K562 (cell line): ENCODE measurements around the gene MBOAT1. TPM values are rescaled to one million over a fixed set of nuclear protein-coding genes. Genes with fewer than 3 reads are reported as not detected.

Source experiments
- ATF1 ChIP-seq, 2 experiments: fragments of 450-650 bp in 1 of 2; IDR thresholded peaks; 2 replicates each; pipeline ENCODE4 v1.6.1; 2016; ENCODE audit warnings: missing compliant biosample characterization in 1 of 2, missing genetic modification characterization in 1 of 2
- BMI1 ChIP-seq: fragments of 150-350 bp; IDR thresholded peaks from 2 replicates; pipeline ENCODE4 v1.6.1; 2014; ENCODE audit warnings: low read length
- CBFA2T3 ChIP-seq: fragments of 450-650 bp; IDR thresholded peaks from 2 replicates; pipeline ENCODE4 v1.6.1; 2017
- CEBPB ChIP-seq: fragments of 450-650 bp; IDR thresholded peaks from 2 replicates; pipeline ENCODE4 v1.6.1; 2016; ENCODE audit warnings: missing genetic modification characterization, missing compliant biosample characterization
- DPF2 ChIP-seq: fragments of 450-650 bp; IDR thresholded peaks from 2 replicates; pipeline ENCODE4 v1.6.1; 2016
- EP300 ChIP-seq: IDR thresholded peaks from 2 replicates; pipeline ENCODE4 v1.6.1; 2012; ENCODE audit warnings: low read length, improper control_type of control experiment
- FOS ChIP-seq: IDR thresholded peaks from 3 replicates; pipeline ENCODE4 v1.6.1; 2011; ENCODE audit not compliant: insufficient read length; ENCODE audit errors: extremely low read depth
- GATA2 ChIP-seq: sonication (generic); formaldehyde crosslinking; IDR thresholded peaks from 2 replicates; pipeline ENCODE4 v1.4.0; 2020; ENCODE audit warnings: mild to moderate bottlenecking, missing genetic modification reagents
- MAFF ChIP-seq: IDR thresholded peaks from 2 replicates; pipeline ENCODE4 v1.6.1; 2012; ENCODE audit warnings: low read length, improper control_type of control experiment
- PKNOX1 ChIP-seq: fragments of 450-650 bp; IDR thresholded peaks from 2 replicates; pipeline ENCODE4 v1.6.1; 2016
- RCOR1 ChIP-seq, 2 experiments: IDR thresholded peaks; 2 replicates each; pipeline ENCODE4 v1.6.1; 2012; ENCODE audit warnings: low read depth in 2 of 2, low read length in 2 of 2, borderline replicate concordance in 1 of 2, improper control_type of control experiment in 1 of 2
- RFX1 ChIP-seq: fragments of 450-650 bp; IDR thresholded peaks from 2 replicates; pipeline ENCODE4 v1.6.1; 2016; ENCODE audit warnings: mild to moderate bottlenecking, moderate library complexity
- TAL1 ChIP-seq: fragments of 450-650 bp; IDR thresholded peaks from 2 replicates; pipeline ENCODE4 v1.6.1; 2016; ENCODE audit warnings: mild to moderate bottlenecking
- TOE1 ChIP-seq, 2 experiments: fragments of 450-650 bp in 1 of 2; sonication (generic) in 1 of 2; formaldehyde crosslinking in 1 of 2; IDR thresholded peaks; 2 replicates each; pipeline versions ENCODE4 v1.7.1 to v1.8.0; 2016 to 2022; ENCODE audit warnings: borderline replicate concordance in 2 of 2, mild to moderate bottlenecking in 2 of 2, antibody characterized with exemption in 1 of 2, inconsistent platforms in 1 of 2, low read depth in 1 of 2, missing genetic modification reagents in 1 of 2, moderate library complexity in 1 of 2
- TRIM24 ChIP-seq, 2 experiments: fragments of 450-650 bp; IDR thresholded peaks; 2 replicates each; pipeline ENCODE4 v1.6.1; 2016
- XRCC4 ChIP-seq: IDR thresholded peaks from one replicate; pipeline ENCODE4 v1.6.1; 2011; ENCODE audit not compliant: insufficient read depth, insufficient read length; ENCODE audit errors: extremely low read depth
- ZBTB26 ChIP-seq: fragments of 450-650 bp; formaldehyde crosslinking; IDR thresholded peaks from 2 replicates; pipeline ENCODE4 v1.4.0; 2022; ENCODE audit warnings: missing genetic modification characterization
- ZFP36 ChIP-seq: fragments of 150-350 bp; IDR thresholded peaks from 2 replicates; pipeline ENCODE4 v1.6.1; 2018; ENCODE audit warnings: low read length, low read depth; ENCODE audit not compliant: partially characterized antibody
- ZNF449 ChIP-seq: fragments of 250-450 bp; sonication (Bioruptor Pico); IDR thresholded peaks from 2 replicates; pipeline ENCODE4 v1.8.0; 2022; ENCODE audit warnings: moderate library complexity, mild to moderate bottlenecking, inconsistent platforms
- polyA plus RNA-seq, 8 experiments: library from polyadenylated mRNA; depleted of rRNA in 4 of 8; stranded (reverse) in 5 of 8; unstranded in 3 of 8; fragments of >200 nt; fragmentation: Nextera tagmentation in 2 of 8; fragmentation: Illumina TruSeq in 1 of 8; extraction: Ambion mirVana in 2 of 8; extraction: Trizol in 1 of 8; gene quantifications; 2 replicates each; pipeline versions ENCODE4 v1.2.1 to v1.2.3, GENCODE V29; 2011 to 2014; ENCODE audit warnings: inconsistent platforms in 1 of 8, missing spikeins in 1 of 8
- total RNA-seq, 7 experiments: library from RNA; depleted of rRNA in 6 of 7; stranded (reverse); fragments of >200 nt in 6 of 7; fragmentation: Illumina TruSeq in 2 of 7; extraction: Trizol in 2 of 7; gene quantifications; 2 replicates each; pipeline versions ENCODE4 v1.2.1 to v1.2.3, GENCODE V29; 2011 to 2021; ENCODE audit warnings: low replicate concordance in 1 of 7
- TF ChIP-seq, protein P1 (sequence below), 2 experiments: IDR thresholded peaks; 2 replicates each; pipeline ENCODE4 v1.6.1; 2012; ENCODE audit warnings: improper control_type of control experiment in 2 of 2, low read depth in 2 of 2, low read length in 2 of 2, borderline replicate concordance in 1 of 2
- TF ChIP-seq, protein P2 (sequence below): fragments of 450-650 bp; IDR thresholded peaks from 2 replicates; pipeline ENCODE4 v1.6.1; 2016; ENCODE audit warnings: antibody characterized with exemption

MBOAT1 gene
- total and polyA plus RNA-seq, 9 of the 15 experiments (the other 6 are each of a cell fraction or from before 2014, with no cell fraction given), result 0.13 to 16.5 (median 10.3) TPM

GRCh38 chr6:20227350-20227749 is 15.1 kb upstream of the MBOAT1 start (continued):
- TF ChIP-seq, protein P1, sequence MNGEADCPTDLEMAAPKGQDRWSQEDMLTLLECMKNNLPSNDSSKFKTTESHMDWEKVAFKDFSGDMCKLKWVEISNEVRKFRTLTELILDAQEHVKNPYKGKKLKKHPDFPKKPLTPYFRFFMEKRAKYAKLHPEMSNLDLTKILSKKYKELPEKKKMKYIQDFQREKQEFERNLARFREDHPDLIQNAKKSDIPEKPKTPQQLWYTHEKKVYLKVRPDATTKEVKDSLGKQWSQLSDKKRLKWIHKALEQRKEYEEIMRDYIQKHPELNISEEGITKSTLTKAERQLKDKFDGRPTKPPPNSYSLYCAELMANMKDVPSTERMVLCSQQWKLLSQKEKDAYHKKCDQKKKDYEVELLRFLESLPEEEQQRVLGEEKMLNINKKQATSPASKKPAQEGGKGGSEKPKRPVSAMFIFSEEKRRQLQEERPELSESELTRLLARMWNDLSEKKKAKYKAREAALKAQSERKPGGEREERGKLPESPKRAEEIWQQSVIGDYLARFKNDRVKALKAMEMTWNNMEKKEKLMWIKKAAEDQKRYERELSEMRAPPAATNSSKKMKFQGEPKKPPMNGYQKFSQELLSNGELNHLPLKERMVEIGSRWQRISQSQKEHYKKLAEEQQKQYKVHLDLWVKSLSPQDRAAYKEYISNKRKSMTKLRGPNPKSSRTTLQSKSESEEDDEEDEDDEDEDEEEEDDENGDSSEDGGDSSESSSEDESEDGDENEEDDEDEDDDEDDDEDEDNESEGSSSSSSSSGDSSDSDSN (IDR thresholded peaks at IDR 0.05; ENCODE audit: borderline replicate concordance in 1 of 2, low read depth in 2 of 2, low read length in 2 of 2), result no peak
- TF ChIP-seq ZBTB26 (CRISPR knock-in tag) (no peak), CEBPB (peak; percentile 38; the same call in 1 of the 2 replicates), ATF1 (CRISPR knock-in tag; IDR thresholded peaks at IDR 0.05) (no peak), ATF1 (tag; IDR thresholded peaks at IDR 0.05) (no peak), XRCC4 (no peak), TOE1 (IDR thresholded peaks at IDR 0.05; ENCODE audit: borderline replicate concordance) (no peak), TOE1 (CRISPR knock-in tag; IDR thresholded peaks at IDR 0.05; ENCODE audit: borderline replicate concordance, low read depth) (no peak), DPF2 (peak; percentile 42), MAFF (no peak), TAL1 (0 out of 2 replicates have a peak, but pooled peaks have one; percentile 22), BMI1 (no peak), ZNF449 (CRISPR knock-in tag) (no peak), TRIM24 (IDR thresholded peaks at IDR 0.05) (peak; percentile 49 to 62), RFX1 (no peak), EP300 (0 out of 2 replicates have a peak, but pooled peaks have one; percentile 14), GATA2 (CRISPR knock-in tag) (peak; percentile 26; the same call in 1 of the 2 replicates), ZFP36 (no peak), FOS (no peak), CBFA2T3 (peak; percentile 56), RCOR1 (IDR thresholded peaks at IDR 0.05; ENCODE audit: borderline replicate concordance in 1 of 2, low read depth in 2 of 2, low read length in 2 of 2) (0 out of 4 replicates have a peak, but pooled peaks of 1 of the 2 experiments have one; percentile 35), PKNOX1 (peak; percentile 38; the same call in 1 of the 2 replicates)
- TF ChIP-seq, protein P2, sequence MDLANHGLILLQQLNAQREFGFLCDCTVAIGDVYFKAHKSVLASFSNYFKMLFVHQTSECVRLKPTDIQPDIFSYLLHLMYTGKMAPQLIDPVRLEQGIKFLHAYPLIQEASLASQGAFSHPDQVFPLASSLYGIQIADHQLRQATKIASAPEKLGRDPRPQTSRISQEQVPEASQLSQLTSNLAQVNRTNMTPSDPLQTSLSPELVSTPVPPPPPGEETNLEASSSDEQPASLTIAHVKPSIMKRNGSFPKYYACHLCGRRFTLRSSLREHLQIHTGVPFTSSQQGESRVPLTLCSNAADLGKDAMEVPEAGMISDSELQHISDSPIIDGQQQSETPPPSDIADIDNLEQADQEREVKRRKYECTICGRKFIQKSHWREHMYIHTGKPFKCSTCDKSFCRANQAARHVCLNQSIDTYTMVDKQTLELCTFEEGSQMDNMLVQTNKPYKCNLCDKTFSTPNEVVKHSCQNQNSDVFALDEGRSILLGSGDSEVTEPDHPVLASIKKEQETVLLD, result no peak
